Right lobe of liver (tissue), 6 donors: ENCODE data around the gene NOA1. TPM values are rescaled to one million over a fixed set of nuclear protein-coding genes. Genes with fewer than 3 reads are reported as not detected.

Source experiments
- ATAC-seq, 4 donors: fragments of 200-7000 bp; cut with Tn5 transposase; one replicate each; pipeline ENCODE4 v1.9.1; 2020; ENCODE audit warnings: mild to moderate bottlenecking in 4 of 4, moderate library complexity in 4 of 4
- DNase-seq, 3 donors: peaks; one replicate each; pipeline ENCODE4 v3.0.0-alpha.2; 2020
- H3K27ac ChIP-seq, 3 donors: fragments of 200-600 bp; one replicate each; pipeline ENCODE4 v1.8.0; 2022
- H3K27me3 ChIP-seq, 2 donors: fragments of 200-600 bp; one replicate each; pipeline ENCODE4 v1.8.0; 2022
- H3K36me3 ChIP-seq, 4 donors: fragments of 200-600 bp; sonication (generic) in 1 of 4; one replicate each; pipeline versions ENCODE4 v1.5.1 to v1.8.0; 2017 to 2022; ENCODE audit warnings: control low read depth in 1 of 4
- H3K4me1 ChIP-seq, 4 donors: fragments of 200-600 bp; sonication (generic) in 1 of 4; one replicate each; pipeline versions ENCODE4 v1.5.1 to v1.8.0; 2017 to 2022; ENCODE audit warnings: control low read depth in 1 of 4
- H3K4me3 ChIP-seq, 3 donors: fragments of 200-600 bp; one replicate each; pipeline ENCODE4 v1.8.0; 2022
- H3K9me3 ChIP-seq, 4 donors: fragments of 200-600 bp; sonication (generic) in 1 of 4; one replicate each; pipeline versions ENCODE4 v1.5.1 to v1.8.0; 2017 to 2022; ENCODE audit warnings: control low read depth in 1 of 4
- POLR2A ChIP-seq: fragments of 450-650 bp; IDR thresholded peaks from one replicate; pipeline ENCODE4 v1.6.1; 2017; ENCODE audit warnings: antibody characterized with exemption, mild to moderate bottlenecking
- WGBS: methylation state at CpG from one replicate; pipeline ENCODE4 v1.1.6; 2018; ENCODE audit warnings: low coverage, low lambda C conversion rate; ENCODE audit not compliant: insufficient coverage; ENCODE audit errors: missing lambda C conversion rate; 5-methylcytosine and 5-hydroxymethylcytosine counted together
- intact Hi-C, 2 donors: fragments of 100-400 bp; cut with DNase I; formaldehyde crosslinking; loops; one replicate each; pipeline versions ENCODE4 v1.11.2 to v1.14.1; 2022
- total RNA-seq, 6 experiments: library from RNA; depleted of rRNA in 2 of 6; stranded (reverse); fragments of >200 nt in 2 of 6; fragmentation: NEBNext Ultra II Directional in 3 of 6; extraction: Animal tissue kit (Norgen Biotek cat#: 25700) in 3 of 6; gene quantifications; one replicate each; pipeline versions ENCODE4 v1.1.0 to v1.2.4, GENCODE V29; 2016 to 2023
- TF ChIP-seq, protein P1 (sequence below), 4 donors: fragments of 200-600 bp in 3 of 4; fragments of 450-650 bp in 1 of 4; IDR thresholded peaks; one replicate each; pipeline versions ENCODE4 v1.5.1 to v1.8.0; 2016 to 2022; ENCODE audit warnings: antibody characterized with exemption in 4 of 4, mild to moderate bottlenecking in 2 of 4
- donor health status: DM: no; HTN: yes; CAD: no.
- donor health status: DM: no; HTN: no; CAD: no.
- donor health status: DM: no; HTN: no; CAD: no.
- donor health status: DM: no; HTN: yes; CAD: no.
- donor health status: DM: no; HTN: yes; CAD: no.

Gene NOA1
- total RNA-seq, 6 experiments from 2014 or later: 4.7 to 12.7 (median 5.8) TPM

DNA sequence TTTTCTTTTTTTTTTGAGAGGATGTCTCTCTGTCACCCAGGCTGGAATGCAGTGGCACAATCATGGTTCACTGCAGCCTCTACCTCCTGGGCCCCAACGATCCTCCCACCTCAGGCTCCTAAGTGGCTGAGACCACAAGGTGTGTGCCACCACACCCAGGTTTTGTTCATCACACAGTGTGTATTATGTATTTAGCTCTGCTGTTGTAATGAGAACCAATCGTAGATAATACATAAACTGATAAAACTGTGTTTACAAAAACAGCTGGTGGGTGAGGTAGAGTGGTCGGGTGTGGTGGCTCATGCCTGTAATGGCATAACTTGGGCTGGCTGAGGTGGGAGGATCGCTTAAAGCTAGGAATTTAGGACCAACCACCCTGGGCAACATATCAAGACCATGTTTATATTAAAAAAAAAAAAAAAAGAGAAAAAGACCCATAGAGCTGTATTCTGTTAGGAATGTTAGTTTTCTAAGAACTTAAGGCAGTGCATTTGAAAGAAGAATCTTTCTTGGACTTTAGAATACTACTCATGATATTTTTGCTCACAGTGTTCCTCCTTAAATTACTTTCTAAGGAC lies 36.2 kb upstream of the NOA1 start:
- H3K36me3 ChIP-seq: peaks cover 0 to 97% (median 32%) of the 10 kb centered on the region in 4 donors
- no peak overlapping the region for H3K27ac ChIP-seq
- ATAC-seq: no peak
- no peaks in the 10 kb centered on the region for H3K4me1 ChIP-seq
- no peak for DNase-seq
- intact Hi-C loops: no loop called here
- TF ChIP-seq, protein P1, sequence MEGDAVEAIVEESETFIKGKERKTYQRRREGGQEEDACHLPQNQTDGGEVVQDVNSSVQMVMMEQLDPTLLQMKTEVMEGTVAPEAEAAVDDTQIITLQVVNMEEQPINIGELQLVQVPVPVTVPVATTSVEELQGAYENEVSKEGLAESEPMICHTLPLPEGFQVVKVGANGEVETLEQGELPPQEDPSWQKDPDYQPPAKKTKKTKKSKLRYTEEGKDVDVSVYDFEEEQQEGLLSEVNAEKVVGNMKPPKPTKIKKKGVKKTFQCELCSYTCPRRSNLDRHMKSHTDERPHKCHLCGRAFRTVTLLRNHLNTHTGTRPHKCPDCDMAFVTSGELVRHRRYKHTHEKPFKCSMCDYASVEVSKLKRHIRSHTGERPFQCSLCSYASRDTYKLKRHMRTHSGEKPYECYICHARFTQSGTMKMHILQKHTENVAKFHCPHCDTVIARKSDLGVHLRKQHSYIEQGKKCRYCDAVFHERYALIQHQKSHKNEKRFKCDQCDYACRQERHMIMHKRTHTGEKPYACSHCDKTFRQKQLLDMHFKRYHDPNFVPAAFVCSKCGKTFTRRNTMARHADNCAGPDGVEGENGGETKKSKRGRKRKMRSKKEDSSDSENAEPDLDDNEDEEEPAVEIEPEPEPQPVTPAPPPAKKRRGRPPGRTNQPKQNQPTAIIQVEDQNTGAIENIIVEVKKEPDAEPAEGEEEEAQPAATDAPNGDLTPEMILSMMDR (IDR thresholded peaks at IDR 0.05): no peak
- no peak for TF ChIP-seq POLR2A
- no peaks in the 10 kb centered on the region for H3K27me3 ChIP-seq
- WGBS: 74% methylated on average over 4 of the region's 4 CpGs
- no peaks in the 10 kb centered on the region for H3K9me3 ChIP-seq
- no peak overlapping the region for H3K4me3 ChIP-seq

DNA sequence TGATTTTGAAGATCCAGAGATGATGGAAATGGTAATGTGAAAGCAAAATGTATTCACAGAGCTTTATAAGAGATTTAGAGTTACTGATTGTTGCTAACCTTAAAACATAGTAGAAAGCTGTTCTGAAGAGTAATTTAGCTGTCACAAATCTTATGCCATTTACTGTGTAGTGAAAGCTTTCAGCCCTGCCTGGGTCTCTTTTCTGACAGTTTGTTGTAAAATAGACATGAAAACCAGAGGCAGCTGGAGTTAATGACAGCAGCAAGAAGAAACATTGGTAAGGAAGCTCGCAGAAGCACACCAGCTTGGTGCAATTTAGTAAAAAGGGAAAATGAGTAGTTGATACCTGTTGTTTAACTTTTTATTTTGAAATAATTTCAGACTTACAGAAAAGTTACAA lies 22.3 kb upstream of the NOA1 start:
- no peak for DNase-seq
- H3K27ac ChIP-seq: no peak overlapping the region
- peaks cover 9 to 63% (median 33%) of the 10 kb centered on the region in 4 donors for H3K36me3 ChIP-seq
- no peaks in the 10 kb centered on the region for H3K4me1 ChIP-seq
- H3K4me3 ChIP-seq: no peak overlapping the region
- intact Hi-C loops: no loop called here
- WGBS: 67% methylated on average over 1 of the region's 1 CpG
- no peaks in the 10 kb centered on the region for H3K9me3 ChIP-seq
- no peaks in the 10 kb centered on the region for H3K27me3 ChIP-seq
- no peak for ATAC-seq
- TF ChIP-seq POLR2A: no peak
- TF ChIP-seq, protein P1 (IDR thresholded peaks at IDR 0.05): no peak

DNA sequence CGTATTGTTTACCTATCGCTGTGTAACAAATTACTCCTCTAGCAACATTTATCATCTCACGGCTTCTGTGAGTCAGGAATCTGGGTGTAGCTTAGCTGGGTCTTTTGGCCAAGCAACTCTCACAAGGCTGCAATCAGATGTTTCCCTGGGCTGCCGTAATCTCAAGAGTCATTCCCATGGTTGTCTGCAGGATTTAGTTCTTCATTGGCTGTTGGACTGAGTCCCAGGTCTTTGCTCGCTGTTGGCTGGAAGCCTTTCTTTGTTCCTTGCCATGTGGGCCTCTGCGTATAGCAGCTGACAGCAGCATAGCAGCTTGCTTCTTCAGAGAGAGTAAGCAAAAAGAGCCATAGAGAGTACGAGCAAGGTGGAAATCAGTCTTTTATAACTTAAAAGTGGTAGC lies 18.1 kb upstream of the NOA1 start:
- 89% methylated on average over 7 of the region's 7 CpGs for WGBS
- Histone ChIP-seq H3K27me3 (no peaks in the 10 kb centered on the region), H3K36me3 (peaks cover 0 to 74% (median 36%) of the 10 kb centered on the region in 4 donors), H3K27ac (no peak overlapping the region), H3K4me3 (no peak overlapping the region), H3K4me1 (no peaks in the 10 kb centered on the region), H3K9me3 (no peaks in the 10 kb centered on the region)
- ATAC-seq: peak in 2 of 4 donors; percentile 25 to 53
- TF ChIP-seq, protein P1 (IDR thresholded peaks at IDR 0.05): no peak
- no peak for TF ChIP-seq POLR2A
- DNase-seq: no peak
- intact Hi-C loops: no loop called here

DNA sequence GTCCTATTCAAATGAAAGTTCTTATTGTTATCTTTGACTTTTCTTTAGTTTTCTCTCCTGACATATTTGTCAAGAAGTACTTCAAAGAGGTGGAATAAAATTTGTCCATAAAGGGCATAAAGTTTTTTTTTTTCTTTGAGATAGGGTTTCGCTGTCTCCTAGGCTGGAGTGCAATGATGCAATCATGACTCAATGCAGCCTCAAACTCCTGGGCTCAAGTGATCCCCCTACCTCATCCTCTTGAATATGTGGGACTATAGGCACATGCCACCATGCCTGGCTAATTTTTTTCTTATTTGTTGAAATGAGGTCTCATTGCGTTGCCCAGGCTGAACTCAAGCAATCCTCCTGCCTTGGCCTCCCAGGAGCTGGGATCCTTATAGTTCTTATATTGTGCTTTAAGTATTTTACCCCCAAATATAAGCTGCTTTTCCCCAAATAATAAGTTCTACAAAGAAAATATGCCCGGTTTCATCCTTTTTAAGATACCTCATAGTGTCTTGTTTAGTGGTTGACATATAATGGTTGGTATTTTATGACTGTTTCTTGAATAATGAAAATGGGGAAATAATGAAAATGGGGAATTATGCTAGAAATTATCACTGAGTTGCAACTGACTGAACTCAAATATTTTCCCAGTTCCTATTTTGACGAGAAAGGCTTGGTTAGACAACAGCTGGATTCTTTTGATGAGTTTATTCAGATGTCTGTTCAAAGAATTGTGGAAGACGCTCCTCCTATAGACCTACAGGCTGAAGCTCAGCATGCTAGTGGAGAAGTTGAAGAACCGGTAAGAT lies 12.9 kb upstream of the NOA1 start:
- WGBS: 83% methylated on average over 6 of the region's 6 CpGs
- H3K4me1 ChIP-seq: no peaks in the 10 kb centered on the region
- no peaks in the 10 kb centered on the region for H3K27me3 ChIP-seq
- no peak for ATAC-seq
- DNase-seq: no peak
- no peak overlapping the region for H3K27ac ChIP-seq
- intact Hi-C loops: no loop called here
- no peaks in the 10 kb centered on the region for H3K9me3 ChIP-seq
- H3K4me3 ChIP-seq: no peak overlapping the region
- peaks cover 0 to 55% (median 25%) of the 10 kb centered on the region in 4 donors for H3K36me3 ChIP-seq
- TF ChIP-seq POLR2A: no peak
- TF ChIP-seq, protein P1 (IDR thresholded peaks at IDR 0.05): no peak
